ENCODE measurements around the gene MOCOS.

DNA sequence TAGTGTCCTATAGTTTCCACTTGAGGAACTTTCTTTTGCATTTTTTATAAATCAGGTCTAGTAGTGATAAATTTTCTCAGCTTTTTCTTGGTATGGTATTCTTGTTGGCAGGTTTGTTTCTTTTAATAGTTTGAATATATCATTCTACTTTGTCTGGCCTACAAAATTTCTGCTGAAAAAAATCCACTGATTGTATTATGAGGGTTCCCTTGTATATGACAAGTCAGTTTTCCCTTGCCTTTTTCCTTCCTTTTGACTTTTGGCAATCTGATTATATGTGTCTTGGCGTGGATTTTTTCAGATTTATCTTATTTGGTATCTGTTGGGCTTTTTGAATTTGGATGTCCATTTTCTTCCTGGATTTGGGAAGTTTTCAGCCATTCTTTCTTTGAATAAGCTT is 41.9 kb downstream of the MOCOS start:
- TF ChIP-seq CTCF (tag by site-specific recombination; IDR thresholded peaks at IDR 0.05) (no peak), SP2 (tag by site-specific recombination; IDR thresholded peaks at IDR 0.05) (no peak)
